ENCODE results near the gene BSDC1. TPM values are rescaled to one million over a fixed set of nuclear protein-coding genes. Genes with fewer than 3 reads are reported as not detected.

The BSDC1 gene
- total and polyA plus RNA-seq, 10 of the 15 experiments (the other 5 are each of a cell fraction or from before 2014, with no cell fraction given), result 3.0 to 39.7 (median 22.8) TPM

GRCh38 chr1:32400876-32401631 lies 6.8 kb upstream of the BSDC1 start:
- in situ Hi-C loops (cut with MboI) (no loop called here), intact Hi-C loops (cut with micrococcal nuclease; ENCODE audit: unreplicated experiment) (loop anchor here (2.0 to 5.0 kb wide), 3 partner anchors 96 to 472 kb away; no protein-coding TSS in a partner anchor)
- WGBS (ENCODE audit: insufficient coverage, insufficient replicate concordance, low lambda C conversion rate, missing lambda C conversion rate), result 51% methylated on average over 12 of the region's 13 CpGs
- RAD21 ChIA-PET (ENCODE audit: unreplicated experiment), result interaction anchor here (0.6 to 3.4 kb wide), 11 partner anchors 9 to 471 kb away, joined by 3 to 16 read pairs (median 3); no protein-coding TSS in a partner anchor
- no TSS peak for BruUV-seq (replicated peaks)
- Histone ChIP-seq H3K4me2 (ENCODE audit: control insufficient read depth, insufficient read depth) (no peak overlapping the region), H3K4me3 (no peak overlapping the region), H3K27ac (ENCODE audit: control insufficient read depth, insufficient read depth) (no peak overlapping the region), H3K79me2 (ENCODE audit: control insufficient read depth, insufficient read depth, low read length) (no peaks in the 10 kb centered on the region), H3K9ac (ENCODE audit: control insufficient read depth, insufficient read depth, low read length) (no peak overlapping the region), H2AFZ (ENCODE audit: control insufficient read depth, low read depth, low read length) (peak overlapping the region; percentile 20), H3K36me3 (ENCODE audit: control insufficient read depth in 2 of 2, insufficient read depth in 2 of 2, low read length in 1 of 2) (no peaks in the 10 kb centered on the region), H3K4me1 (ENCODE audit: control insufficient read depth, insufficient read depth, low read length) (no peaks in the 10 kb centered on the region), H3K27me3 (replicated peaks in 1 of 2; ENCODE audit: control insufficient read depth in 2 of 2, insufficient read depth in 2 of 2, low read length in 1 of 2) (no peaks in the 10 kb centered on the region), H4K20me1 (ENCODE audit: control insufficient read depth, insufficient read depth) (no peaks in the 10 kb centered on the region), H3K9me3 (replicated peaks; ENCODE audit: control insufficient read depth, insufficient read depth, low read length) (no peaks in the 10 kb centered on the region)
- CTCF ChIA-PET, result interaction anchor here (0.6 to 7.4 kb wide), 34 partner anchors 10 to 1062 kb away, joined by 3 to 87 read pairs (median 4); partner anchors contain the start of genes FAM167B and MARCKSL1
- ATAC-seq (peak; percentile 95), DNase-seq (ENCODE audit: low read depth, low spot score) (no peak), FAIRE-seq (peak; percentile 59)
- POLR2A ChIA-PET, result interaction anchor here (0.6 to 0.8 kb wide), 2 partner anchors 10 to 14 kb away, joined by 3 to 8 read pairs; no protein-coding TSS in a partner anchor
- SMC1A ChIA-PET (ENCODE audit: uncharacterized antibody, unreplicated experiment), result interaction anchor here (0.6 to 2.6 kb wide), 26 partner anchors 10 to 809 kb away, joined by 3 to 14 read pairs (median 4); partner anchors contain the start of genes FAM167B and MARCKSL1
- TF ChIP-seq ZNF274 (IDR thresholded peaks at IDR 0.05; ENCODE audit: insufficient read depth, insufficient read length) (no peak), CBX3 (IDR thresholded peaks at IDR 0.05; ENCODE audit: borderline replicate concordance, low read depth) (no peak), IKZF2 (IDR thresholded peaks at IDR 0.05) (peak; percentile 42 to 44; a peak in 2 of 4 replicates), IKZF1 (conservative IDR thresholded peaks at IDR 0.05) (peak; percentile 46), EED (IDR thresholded peaks at IDR 0.05; ENCODE audit: low read depth) (peak; percentile 45; the same call in 1 of the 2 replicates), POLR2AphosphoS2 (IDR thresholded peaks at IDR 0.05; ENCODE audit: low read depth, low read length) (no peak), IRF4 (IDR thresholded peaks at IDR 0.05; ENCODE audit: low read depth, low read length) (no peak), POLR2A (IDR thresholded peaks at IDR 0.05; ENCODE audit: low read depth, low read length) (no peak), HDGF (IDR thresholded peaks at IDR 0.05) (no peak), RAD21 (IDR thresholded peaks at IDR 0.05; ENCODE audit: insufficient read depth, low read depth, low read length) (peak; percentile 81), SMC3 (IDR thresholded peaks at IDR 0.05; ENCODE audit: borderline replicate concordance, low read length) (peak; percentile 74), NFYA (IDR thresholded peaks at IDR 0.05; ENCODE audit: borderline replicate concordance, low read depth, low read length) (no peak), SMARCA5 (IDR thresholded peaks at IDR 0.05) (no peak), MEF2B (IDR thresholded peaks at IDR 0.05; ENCODE audit: partially characterized antibody, poor library complexity, severe bottlenecking) (no peak), CHD1 (IDR thresholded peaks at IDR 0.05; ENCODE audit: low read depth, low read length) (no peak)
- TF ChIP-seq, protein P1, sequence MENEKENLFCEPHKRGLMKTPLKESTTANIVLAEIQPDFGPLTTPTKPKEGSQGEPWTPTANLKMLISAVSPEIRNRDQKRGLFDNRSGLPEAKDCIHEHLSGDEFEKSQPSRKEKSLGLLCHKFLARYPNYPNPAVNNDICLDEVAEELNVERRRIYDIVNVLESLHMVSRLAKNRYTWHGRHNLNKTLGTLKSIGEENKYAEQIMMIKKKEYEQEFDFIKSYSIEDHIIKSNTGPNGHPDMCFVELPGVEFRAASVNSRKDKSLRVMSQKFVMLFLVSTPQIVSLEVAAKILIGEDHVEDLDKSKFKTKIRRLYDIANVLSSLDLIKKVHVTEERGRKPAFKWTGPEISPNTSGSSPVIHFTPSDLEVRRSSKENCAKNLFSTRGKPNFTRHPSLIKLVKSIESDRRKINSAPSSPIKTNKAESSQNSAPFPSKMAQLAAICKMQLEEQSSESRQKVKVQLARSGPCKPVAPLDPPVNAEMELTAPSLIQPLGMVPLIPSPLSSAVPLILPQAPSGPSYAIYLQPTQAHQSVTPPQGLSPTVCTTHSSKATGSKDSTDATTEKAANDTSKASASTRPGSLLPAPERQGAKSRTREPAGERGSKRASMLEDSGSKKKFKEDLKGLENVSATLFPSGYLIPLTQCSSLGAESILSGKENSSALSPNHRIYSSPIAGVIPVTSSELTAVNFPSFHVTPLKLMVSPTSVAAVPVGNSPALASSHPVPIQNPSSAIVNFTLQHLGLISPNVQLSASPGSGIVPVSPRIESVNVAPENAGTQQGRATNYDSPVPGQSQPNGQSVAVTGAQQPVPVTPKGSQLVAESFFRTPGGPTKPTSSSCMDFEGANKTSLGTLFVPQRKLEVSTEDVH (IDR thresholded peaks at IDR 0.05; ENCODE audit: low read depth, partially characterized antibody), result no peak
- TF ChIP-seq, protein P2, sequence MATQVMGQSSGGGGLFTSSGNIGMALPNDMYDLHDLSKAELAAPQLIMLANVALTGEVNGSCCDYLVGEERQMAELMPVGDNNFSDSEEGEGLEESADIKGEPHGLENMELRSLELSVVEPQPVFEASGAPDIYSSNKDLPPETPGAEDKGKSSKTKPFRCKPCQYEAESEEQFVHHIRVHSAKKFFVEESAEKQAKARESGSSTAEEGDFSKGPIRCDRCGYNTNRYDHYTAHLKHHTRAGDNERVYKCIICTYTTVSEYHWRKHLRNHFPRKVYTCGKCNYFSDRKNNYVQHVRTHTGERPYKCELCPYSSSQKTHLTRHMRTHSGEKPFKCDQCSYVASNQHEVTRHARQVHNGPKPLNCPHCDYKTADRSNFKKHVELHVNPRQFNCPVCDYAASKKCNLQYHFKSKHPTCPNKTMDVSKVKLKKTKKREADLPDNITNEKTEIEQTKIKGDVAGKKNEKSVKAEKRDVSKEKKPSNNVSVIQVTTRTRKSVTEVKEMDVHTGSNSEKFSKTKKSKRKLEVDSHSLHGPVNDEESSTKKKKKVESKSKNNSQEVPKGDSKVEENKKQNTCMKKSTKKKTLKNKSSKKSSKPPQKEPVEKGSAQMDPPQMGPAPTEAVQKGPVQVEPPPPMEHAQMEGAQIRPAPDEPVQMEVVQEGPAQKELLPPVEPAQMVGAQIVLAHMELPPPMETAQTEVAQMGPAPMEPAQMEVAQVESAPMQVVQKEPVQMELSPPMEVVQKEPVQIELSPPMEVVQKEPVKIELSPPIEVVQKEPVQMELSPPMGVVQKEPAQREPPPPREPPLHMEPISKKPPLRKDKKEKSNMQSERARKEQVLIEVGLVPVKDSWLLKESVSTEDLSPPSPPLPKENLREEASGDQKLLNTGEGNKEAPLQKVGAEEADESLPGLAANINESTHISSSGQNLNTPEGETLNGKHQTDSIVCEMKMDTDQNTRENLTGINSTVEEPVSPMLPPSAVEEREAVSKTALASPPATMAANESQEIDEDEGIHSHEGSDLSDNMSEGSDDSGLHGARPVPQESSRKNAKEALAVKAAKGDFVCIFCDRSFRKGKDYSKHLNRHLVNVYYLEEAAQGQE (IDR thresholded peaks at IDR 0.05; ENCODE audit: low read depth, low read length), result no peak

All from GM12878 (cell line).